Measurements from ENCODE around the gene PRKRIP1.
"Not testable (repeated sequence)": the region's sequence is repeated elsewhere in the genome, so short reads cannot be mapped to it uniquely, and the experiment has no call there.

Gene PRKRIP1, protein sequence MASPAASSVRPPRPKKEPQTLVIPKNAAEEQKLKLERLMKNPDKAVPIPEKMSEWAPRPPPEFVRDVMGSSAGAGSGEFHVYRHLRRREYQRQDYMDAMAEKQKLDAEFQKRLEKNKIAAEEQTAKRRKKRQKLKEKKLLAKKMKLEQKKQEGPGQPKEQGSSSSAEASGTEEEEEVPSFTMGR

DNA sequence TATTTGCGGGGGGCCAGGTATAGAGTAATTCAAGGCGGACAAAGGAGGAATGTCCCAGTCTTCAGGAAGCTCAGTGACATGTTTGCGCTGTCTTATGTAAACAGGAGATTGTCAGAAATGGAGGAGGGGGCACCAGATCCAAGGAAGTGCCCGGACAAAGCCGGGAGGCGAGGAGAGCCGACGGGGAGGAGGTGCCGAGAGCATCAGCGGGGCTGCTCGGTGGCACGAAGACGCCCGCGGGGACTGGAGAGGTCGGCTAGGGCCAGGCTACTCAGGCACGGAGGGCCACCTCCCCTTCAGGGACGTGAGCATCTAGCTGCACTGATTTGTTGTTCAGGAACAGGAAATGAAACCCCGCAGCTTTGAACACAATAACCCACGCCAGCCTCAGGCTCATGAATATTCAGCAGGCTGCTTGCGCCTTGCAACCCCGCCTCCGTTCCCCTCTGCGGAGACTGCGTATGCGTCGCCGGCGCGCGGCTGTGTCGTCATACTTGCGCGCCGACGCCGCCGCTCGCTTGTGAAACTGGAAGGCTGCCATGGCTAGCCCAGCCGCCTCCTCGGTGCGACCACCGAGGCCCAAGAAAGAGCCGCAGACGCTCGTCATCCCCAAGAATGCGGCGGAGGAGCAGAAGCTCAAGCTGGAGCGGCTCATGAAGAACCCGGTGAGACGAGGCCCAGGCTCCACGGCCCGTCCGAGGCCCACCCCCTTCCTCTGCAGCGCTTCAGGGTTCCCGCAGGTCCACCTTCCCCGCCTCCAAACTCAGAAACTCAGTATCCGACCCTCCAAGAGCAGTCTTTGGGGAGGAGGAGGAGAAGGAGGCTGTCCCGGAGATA, at the start of gene PRKRIP1:
Gene PRKRIP1, plus strand, starts transcription at position 491 of the 837 bp plus-strand sequence. Its CDS starts 49 bp downstream, at position 540.
- peak; percentile 75 for DNase-seq (ENCODE audit: low read depth)

GRCh38 chr7:102346983-102347382, 49.2 kb upstream of the PRKRIP1 start:
- not testable (repeated sequence) for DNase-seq (ENCODE audit: low read depth)

DNA sequence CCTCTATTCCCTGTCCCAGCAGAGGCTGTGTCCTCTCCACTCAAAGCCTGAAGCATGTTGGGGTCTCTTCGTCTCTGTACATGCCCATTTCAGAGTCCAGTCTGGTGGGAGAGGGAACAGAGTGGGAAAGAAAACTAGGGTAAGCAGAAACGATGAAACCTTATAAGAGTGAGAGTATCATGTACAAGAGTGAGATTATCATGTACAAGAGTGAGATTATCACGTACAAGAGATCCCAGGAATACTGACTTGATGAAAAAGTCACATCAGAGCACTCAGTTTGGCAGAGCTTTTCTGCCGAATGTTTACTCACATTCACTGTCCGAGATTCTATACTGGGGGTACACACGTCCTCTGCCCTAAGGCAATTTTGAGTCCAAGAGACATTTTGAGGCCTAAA, 39.8 kb upstream of the PRKRIP1 start, which contains the start of gene SPDYE6:
Gene SPDYE6, minus strand, starts transcription at position 101 of the 400 bp plus-strand sequence. CDS start 421 bp downstream, outside the sequence.
- DNase-seq (ENCODE audit: low read depth) = not testable (repeated sequence)

DNA sequence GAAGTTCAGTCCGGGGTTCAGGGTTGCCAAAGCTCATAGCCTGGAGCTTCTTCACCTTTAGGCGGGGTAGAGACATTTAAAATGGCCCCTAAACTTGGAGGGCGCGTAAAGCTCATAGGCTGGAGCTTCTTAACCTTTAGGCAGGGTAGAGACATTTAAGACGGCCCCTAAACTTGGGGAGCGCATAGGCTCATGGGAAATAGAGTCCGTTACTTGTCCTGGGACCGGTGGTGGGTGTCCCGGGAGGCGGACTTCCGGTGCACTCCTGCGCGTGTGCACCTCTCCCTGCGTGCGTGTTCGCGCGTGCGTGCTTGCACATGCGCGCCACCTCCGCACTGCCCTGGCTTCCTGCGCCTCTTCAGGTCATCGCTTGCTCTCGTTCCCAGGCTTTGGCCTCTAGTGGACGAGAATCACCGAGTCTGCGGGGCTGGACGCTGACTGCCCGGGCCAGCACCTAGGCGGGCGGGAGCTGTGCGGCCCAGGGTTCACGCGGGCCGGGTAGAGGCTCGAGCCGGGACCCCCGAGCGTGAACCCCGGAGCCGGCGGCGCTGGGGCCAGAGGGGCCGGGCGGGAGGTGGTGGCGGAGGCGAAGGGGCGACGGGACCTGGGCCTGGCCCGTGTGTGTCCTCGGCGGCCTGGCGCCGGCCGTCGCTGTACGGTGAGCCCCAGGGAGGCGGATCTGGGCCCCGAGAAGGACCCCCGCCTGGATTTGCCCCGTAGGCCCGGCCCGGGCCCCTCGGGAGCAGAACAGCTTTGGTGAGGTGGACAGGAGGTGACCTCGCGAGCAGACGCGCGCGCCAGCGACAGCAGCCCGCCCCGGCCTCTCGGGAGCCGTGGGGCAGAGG, 32.4 kb upstream of the PRKRIP1 start:
- DNase-seq (ENCODE audit: low read depth) = peak; percentile 90

DNA sequence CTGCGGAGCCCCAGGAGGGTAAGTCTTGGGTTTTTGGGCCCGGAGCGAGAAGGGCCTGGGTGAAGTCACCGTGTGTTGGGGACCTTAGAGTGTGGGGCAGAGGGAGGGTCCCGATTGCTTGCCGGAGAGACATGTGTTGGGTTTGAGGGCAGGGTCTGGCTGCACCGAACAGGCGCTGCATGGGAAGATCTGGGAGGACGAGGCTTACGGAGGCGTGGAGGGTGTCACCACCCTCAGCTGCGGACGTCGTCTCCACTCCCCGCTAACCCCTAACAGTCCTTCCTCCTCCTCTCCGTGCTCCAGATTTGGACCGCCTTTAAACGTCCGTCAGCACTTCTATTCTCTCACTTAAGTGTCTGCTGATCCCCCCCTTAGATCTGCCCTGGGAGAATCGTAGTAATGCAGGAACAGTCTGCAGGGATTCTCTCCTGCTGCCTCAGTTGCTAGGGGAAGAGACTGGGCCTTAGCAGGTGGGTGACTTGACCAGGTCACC, 31.7 kb upstream of the PRKRIP1 start:
- DNase-seq (ENCODE audit: low read depth) = not testable (repeated sequence)

DNA sequence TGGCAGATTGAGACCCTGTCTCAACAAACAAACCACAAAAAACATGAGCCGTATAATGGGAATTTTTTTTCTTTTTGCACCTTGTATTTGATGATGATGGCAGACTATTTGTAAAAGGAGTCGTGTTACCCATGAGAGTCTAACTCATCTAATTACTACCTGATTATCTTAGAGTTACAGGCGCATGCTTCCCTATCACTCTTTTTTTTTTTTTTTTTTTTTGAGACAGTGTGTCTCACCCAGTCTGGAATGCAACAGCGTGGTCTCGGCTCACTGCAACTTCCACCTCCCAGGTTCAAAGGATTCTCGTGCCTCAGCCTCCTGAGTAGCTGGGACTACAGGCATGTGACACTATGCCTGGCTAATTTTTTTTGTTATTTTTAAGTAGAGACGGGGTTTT, 30.8 kb upstream of the PRKRIP1 start:
- not testable (repeated sequence) for DNase-seq (ENCODE audit: low read depth)

GRCh38 chr7:102370038-102370437, 26.1 kb upstream of the PRKRIP1 start:
- DNase-seq (ENCODE audit: low read depth) = not testable (repeated sequence)

DNA sequence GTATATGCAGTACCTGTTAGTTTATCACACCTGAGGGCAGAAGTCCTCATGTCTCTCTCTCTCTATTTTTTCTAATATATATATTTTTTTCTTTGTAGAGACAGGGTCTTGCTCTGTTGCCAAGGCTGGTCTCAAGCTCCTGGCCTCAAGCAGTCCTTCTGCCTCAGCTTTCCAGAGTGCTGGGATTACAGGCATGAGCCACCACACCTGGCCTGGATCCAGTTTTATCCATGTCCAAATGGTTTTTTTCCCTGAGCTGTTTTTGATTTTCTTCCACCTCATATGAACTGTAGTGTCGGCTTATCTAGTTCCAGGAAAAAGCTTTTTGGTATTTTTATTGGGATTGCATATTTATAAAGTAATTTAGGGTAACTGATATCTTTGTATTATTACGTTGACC, 23.4 kb upstream of the PRKRIP1 start:
- not testable (repeated sequence) for DNase-seq (ENCODE audit: low read depth)

DNA sequence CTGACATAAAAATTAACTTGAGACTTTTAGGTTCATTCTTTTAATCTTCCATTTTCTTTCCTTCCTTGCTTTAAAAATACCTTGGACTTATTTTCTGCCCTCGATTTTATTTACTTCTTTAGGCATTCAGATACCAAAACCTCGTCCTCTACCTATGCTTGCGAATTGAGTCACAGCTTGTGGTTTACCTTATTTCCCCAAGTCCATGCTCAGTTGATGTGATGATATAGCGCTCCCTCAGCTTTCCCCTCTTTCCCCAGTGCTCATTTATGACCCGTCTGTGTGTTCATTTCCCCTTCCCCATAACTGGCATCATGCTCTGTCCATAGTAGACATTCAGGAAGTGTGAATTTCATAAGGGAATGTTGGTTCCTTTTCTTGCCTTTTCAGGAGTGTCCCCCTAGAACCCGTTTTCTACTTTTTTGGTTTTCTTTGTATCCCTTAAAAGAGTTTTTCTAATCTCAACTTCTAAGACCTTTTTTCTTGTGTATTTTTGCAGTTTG, 19.1 kb upstream of the PRKRIP1 start:
- DNase-seq (ENCODE audit: low read depth) = no peak

GRCh38 chr7:102380837-102381236, 15.3 kb upstream of the PRKRIP1 start:
- not testable (repeated sequence) for DNase-seq (ENCODE audit: low read depth)

- not testable (repeated sequence) for DNase-seq (ENCODE audit: low read depth)
Observed at GRCh38 chr7:102381696-102382425, 14.3 kb upstream of the PRKRIP1 start.

DNA sequence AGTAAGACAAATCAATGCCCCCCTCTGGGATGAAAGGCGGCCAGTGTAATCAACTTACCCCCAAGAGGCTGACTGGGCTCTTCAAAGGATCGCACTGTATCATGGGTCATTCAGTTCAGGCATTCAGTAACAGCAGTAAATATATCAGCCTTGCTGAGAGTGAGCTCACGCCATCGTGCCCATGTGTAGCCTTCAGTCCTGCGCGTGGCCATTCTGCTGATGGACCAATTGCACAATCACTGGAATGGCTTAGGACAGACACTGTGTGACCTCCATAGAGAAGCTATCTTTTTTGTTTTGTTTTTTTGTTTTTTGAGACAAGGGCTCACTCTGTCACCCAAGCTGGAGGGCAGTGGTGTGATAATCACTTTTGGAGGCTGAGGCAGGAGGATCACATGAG, 9.1 kb upstream of the PRKRIP1 start:
- DNase-seq (ENCODE audit: low read depth) = no peak

DNA sequence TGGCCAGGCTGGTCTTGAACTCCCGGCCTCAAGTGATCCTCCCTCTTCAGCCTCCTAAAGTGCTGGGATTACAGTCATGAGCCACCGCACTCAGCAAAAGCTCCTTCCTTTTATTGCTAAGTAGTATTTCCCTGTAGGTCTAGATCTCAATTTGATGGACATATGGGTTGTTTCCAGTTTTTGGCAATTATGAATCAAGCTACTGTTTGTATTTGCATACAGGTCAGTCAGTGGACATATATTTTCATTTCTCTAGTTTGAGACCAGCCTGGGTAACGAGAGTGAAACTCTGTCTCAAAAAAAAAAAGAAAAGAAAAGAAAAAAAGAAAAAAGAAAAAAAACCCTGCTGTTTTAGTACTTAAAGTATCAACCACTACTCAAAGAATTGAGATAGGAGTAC, 6.4 kb upstream of the PRKRIP1 start:
- no peak for DNase-seq (ENCODE audit: low read depth)

DNA sequence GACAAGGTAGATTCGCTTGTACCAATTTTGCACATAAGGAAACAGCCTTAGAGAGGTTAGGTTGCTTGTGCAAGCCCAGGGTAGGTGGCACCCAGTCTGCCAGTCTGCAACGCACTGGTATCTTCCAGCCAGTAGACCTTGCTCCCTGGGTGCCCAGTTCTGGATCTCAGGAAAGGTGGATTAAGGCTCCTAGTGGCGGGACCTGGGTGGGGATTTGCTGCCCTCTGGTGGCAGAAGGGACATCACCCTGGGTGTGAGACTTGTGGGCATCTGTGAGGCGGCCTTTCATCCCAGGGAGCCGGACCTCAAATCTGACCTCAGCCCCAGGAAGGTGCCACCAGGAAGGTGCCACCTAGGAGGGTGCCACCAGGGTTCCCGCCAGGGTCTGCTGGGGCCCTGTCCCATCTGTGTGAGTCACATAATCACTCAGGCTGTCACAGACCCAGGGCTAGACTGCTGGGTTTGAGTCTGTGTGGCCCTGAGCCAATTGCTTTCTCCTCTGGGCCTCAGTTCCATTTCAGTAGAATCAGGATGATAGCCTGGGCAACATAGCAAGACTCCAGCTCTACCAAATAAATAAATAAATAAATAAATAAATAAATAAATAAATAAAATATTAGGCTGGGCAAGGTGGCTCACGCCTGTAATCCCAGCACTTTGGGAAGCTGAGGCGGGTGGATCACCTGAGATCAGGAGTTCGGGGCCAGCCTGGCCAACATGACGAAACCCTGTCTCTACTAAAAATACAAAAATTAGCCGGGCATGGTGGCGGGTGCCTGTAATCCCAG, 5.3 kb upstream of the PRKRIP1 start:
- DNase-seq (ENCODE audit: low read depth) = peak; percentile 54

DNA sequence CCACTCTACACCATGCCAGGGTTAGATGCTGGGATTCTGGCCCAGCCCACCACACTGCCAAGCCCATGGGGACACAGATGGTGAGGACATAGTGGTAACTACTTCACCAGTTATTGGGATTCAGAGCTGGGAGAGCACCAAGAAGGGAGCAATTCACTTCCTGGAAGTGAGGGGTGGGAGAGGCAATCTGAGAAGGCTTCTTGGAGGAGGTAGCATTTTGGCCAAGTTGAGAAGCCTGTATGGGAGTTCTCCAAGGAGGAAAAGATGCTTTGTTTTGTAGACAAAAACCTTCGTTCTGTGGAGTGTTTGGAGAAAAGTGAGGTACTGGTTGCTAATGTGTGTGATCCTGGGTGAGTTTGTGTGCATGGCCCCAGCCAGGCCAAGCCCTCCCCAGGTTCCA, 3.8 kb upstream of the PRKRIP1 start:
- DNase-seq (ENCODE audit: low read depth) = no peak

- DNase-seq (ENCODE audit: low read depth) = no peak
Observed at GRCh38 chr7:102393467-102393866, 2.7 kb upstream of the PRKRIP1 start.

DNA sequence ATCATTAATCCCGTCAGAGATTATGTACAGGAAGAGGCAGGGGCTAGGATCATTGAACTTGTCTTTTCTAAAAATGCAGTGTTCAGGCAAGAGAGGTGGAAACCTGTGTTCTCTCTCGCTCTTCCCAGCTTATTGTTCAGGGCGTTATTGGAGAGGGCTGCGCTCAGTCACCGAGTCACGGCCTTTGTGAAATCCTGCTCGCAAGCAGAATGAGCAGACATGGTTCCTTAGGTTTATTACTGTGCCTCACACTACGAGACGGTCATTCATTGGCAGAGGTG, 631 bp upstream of the PRKRIP1 start:
- no peak for DNase-seq (ENCODE audit: low read depth)

- no peak for DNase-seq (ENCODE audit: low read depth)
Observed at GRCh38 chr7:102396710-102397019, 502 bp downstream of the PRKRIP1 start.

- DNase-seq (ENCODE audit: low read depth) = no peak
Observed at GRCh38 chr7:102398543-102398942, 2.4 kb downstream of the PRKRIP1 start.

GRCh38 chr7:102400360-102400759, 4.2 kb downstream of the PRKRIP1 start:
- DNase-seq (ENCODE audit: low read depth) = no peak

- DNase-seq (ENCODE audit: low read depth) = no peak
Observed at GRCh38 chr7:102403563-102403962, 7.4 kb downstream of the PRKRIP1 start.
